OCI-LY1 (cell line): ENCODE measurements around the gene UFC1.

Experiments used
- H2AFZ ChIP-seq: fragments of 200-600 bp; sonication (generic), shearing (Covaris generic); 2 replicates; pipeline ENCODE4 v1.6.0; 2014; ENCODE audit warnings: antibody characterized with exemption, mild to moderate bottlenecking, low read length
- H3F3A ChIP-seq: fragments of 200-600 bp; sonication (generic), shearing (Covaris generic); 2 replicates; pipeline ENCODE4 v1.6.0; 2014; ENCODE audit warnings: mild to moderate bottlenecking, antibody characterized with exemption, low read length, moderate library complexity; ENCODE audit not compliant: insufficient read depth
- H3K27ac ChIP-seq: fragments of 200-600 bp; sonication (generic); 2 replicates; pipeline ENCODE4 v1.5.1; 2014; ENCODE audit warnings: low read length, mixed run types, mild to moderate bottlenecking, low read depth; ENCODE audit not compliant: poor library complexity, severe bottlenecking
- H3K27me3 ChIP-seq: fragments of 200-600 bp; sonication (generic); 2 replicates; pipeline ENCODE4 v1.6.0; 2014; ENCODE audit warnings: antibody characterized with exemption, mild to moderate bottlenecking, low read length, moderate library complexity; ENCODE audit not compliant: insufficient read depth
- H3K36me3 ChIP-seq: fragments of 200-600 bp; sonication (generic); 2 replicates; pipeline ENCODE4 v1.6.1; 2014; ENCODE audit warnings: mild to moderate bottlenecking, antibody characterized with exemption, low read length, moderate library complexity, mixed read lengths; ENCODE audit not compliant: insufficient read depth
- H3K4me1 ChIP-seq: fragments of 200-600 bp; sonication (generic); 2 replicates; pipeline ENCODE4 v1.5.1; 2014; ENCODE audit warnings: mild to moderate bottlenecking, low read length, moderate library complexity; ENCODE audit not compliant: insufficient read depth, severe bottlenecking
- H3K4me2 ChIP-seq: fragments of 200-600 bp; sonication (generic), shearing (Covaris generic); 2 replicates; pipeline ENCODE4 v1.6.1; 2014; ENCODE audit warnings: low read length
- H3K4me3 ChIP-seq: fragments of 200-600 bp; sonication (generic); 2 replicates; pipeline ENCODE4 v1.5.1; 2014; ENCODE audit warnings: low read length, low read depth, mild to moderate bottlenecking, mixed read lengths; ENCODE audit not compliant: poor library complexity, severe bottlenecking
- H3K79me2 ChIP-seq: fragments of 200-600 bp; shearing (Covaris generic); 2 replicates; pipeline ENCODE4 v1.6.1; 2016; ENCODE audit warnings: mixed run types, low read length, mixed read lengths; ENCODE audit not compliant: insufficient read depth
- H3K9ac ChIP-seq: fragments of 200-600 bp; sonication (generic), shearing (Covaris generic); 2 replicates; pipeline ENCODE4 v1.6.1; 2014; ENCODE audit warnings: mild to moderate bottlenecking, low read length, mixed read lengths
- H3K9me2 ChIP-seq: fragments of 200-600 bp; sonication (generic), shearing (Covaris generic); 2 replicates; pipeline ENCODE4 v1.6.1; 2014; ENCODE audit warnings: low read depth, mild to moderate bottlenecking, low read length, mixed read lengths
- H3K9me3 ChIP-seq: fragments of 200-600 bp; shearing (Covaris generic); 2 replicates; pipeline ENCODE4 v1.6.1; 2014; ENCODE audit warnings: low read length, mixed read lengths
- H4K20me1 ChIP-seq: fragments of 200-600 bp; sonication (generic), shearing (Covaris generic); 2 replicates; pipeline ENCODE4 v1.6.0; 2016; ENCODE audit warnings: mild to moderate bottlenecking, low read length; ENCODE audit not compliant: insufficient read depth
- EZH2 ChIP-seq: fragments of 200-600 bp; sonication (generic), shearing (Covaris generic); IDR thresholded peaks from 2 replicates; pipeline ENCODE4 v1.8.0; 2017; ENCODE audit warnings: borderline replicate concordance, mixed run types, mild to moderate bottlenecking, antibody characterized with exemption, low read length, moderate library complexity, mixed read lengths
- TF ChIP-seq, protein P1 (sequence below): fragments of 200-600 bp; sonication (generic), shearing (Covaris generic); IDR thresholded peaks from 2 replicates; pipeline ENCODE4 v1.5.1; 2017; ENCODE audit warnings: mild to moderate bottlenecking, antibody characterized with exemption, low read length, moderate library complexity, mixed read lengths

The UFC1 gene

DNA sequence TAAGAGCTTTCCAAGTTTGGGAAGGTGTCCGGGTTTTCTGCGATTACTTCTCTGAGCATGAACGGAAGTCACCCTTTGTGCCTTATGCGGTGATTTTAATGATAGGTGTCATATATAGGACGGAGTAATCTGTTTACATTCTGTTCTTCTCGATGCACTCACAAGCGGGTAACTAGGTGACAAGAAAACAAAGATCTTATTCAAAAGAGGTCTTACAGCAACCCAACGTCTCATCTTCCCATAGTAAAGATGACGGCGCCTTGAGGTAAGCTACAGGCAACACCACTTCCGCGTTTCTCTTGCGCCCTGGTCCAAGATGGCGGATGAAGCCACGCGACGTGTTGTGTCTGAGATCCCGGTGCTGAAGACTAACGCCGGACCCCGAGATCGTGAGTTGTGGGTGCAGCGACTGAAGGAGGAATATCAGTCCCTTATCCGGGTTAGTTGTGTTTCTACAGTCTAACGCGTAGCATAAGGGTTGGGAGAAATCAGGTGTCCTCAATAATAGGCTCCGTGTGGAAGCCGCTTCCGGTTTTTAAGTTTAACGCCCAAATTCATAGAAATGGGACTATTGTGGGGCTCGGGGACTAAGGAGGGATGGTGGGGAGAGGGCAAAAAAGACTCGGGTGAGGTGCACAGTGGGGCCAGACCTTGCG is at the start of gene UFC1:
TSS of gene UFC1 (plus strand) at position 297 of the 656 bp plus-strand sequence. CDS start at position 317, 20 bp downstream.
- Histone ChIP-seq H3K4me2 (peak within 1 kb of the TSS; percentile 63), H3K27ac (peak within 1 kb of the TSS; percentile 77), H4K20me1 (no peaks in the 10 kb centered on the region), H3K4me1 (peaks cover 26% of the 10 kb centered on the region), H3K4me3 (peak within 1 kb of the TSS; percentile 61), H3K79me2 (no peaks in the 10 kb centered on the region), H3K36me3 (peaks cover 15% of the 10 kb centered on the region; the same call in 1 of the 2 replicates), H2AFZ (peak within 1 kb of the TSS; percentile 91), H3K27me3 (no peaks in the 10 kb centered on the region), H3K9ac (peak within 1 kb of the TSS; percentile 66), H3K9me3 (no peaks in the 10 kb centered on the region), H3F3A (peaks cover 4% of the 10 kb centered on the region; the same call in 1 of the 2 replicates), H3K9me2 (no peaks in the 10 kb centered on the region)
- no peak for TF ChIP-seq EZH2
- TF ChIP-seq, protein P1, sequence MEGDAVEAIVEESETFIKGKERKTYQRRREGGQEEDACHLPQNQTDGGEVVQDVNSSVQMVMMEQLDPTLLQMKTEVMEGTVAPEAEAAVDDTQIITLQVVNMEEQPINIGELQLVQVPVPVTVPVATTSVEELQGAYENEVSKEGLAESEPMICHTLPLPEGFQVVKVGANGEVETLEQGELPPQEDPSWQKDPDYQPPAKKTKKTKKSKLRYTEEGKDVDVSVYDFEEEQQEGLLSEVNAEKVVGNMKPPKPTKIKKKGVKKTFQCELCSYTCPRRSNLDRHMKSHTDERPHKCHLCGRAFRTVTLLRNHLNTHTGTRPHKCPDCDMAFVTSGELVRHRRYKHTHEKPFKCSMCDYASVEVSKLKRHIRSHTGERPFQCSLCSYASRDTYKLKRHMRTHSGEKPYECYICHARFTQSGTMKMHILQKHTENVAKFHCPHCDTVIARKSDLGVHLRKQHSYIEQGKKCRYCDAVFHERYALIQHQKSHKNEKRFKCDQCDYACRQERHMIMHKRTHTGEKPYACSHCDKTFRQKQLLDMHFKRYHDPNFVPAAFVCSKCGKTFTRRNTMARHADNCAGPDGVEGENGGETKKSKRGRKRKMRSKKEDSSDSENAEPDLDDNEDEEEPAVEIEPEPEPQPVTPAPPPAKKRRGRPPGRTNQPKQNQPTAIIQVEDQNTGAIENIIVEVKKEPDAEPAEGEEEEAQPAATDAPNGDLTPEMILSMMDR: no peak

DNA sequence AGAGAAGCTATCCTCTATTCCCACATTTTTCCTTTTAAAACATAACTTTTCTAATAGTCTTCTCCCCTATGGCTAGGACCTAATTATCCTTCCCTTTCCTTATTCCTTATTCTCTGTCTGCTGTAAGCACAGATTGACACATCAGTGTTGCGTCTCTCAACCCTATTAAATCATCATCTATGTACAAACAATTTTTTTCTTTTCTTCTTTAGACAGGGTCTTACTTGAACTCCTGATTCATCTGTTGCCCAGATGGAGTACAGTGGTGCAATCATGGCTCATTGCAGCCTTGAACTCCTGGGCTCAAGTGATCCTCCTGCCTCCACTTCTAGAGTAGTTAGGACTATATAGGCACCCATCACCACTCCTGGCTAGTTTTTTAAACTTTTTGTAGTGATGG is 47.3 kb upstream of the UFC1 start:
- H3K9ac ChIP-seq: no peak overlapping the region
- TF ChIP-seq, protein P1: no peak
- no peak for TF ChIP-seq EZH2
- no peak overlapping the region for H3K27ac ChIP-seq
- no peak overlapping the region for H2AFZ ChIP-seq
- H3K27me3 ChIP-seq: no peaks in the 10 kb centered on the region
- no peaks in the 10 kb centered on the region for H3F3A ChIP-seq
- no peaks in the 10 kb centered on the region for H3K9me3 ChIP-seq
- H3K4me2 ChIP-seq: no peak overlapping the region
- no peaks in the 10 kb centered on the region for H3K9me2 ChIP-seq
- H3K4me3 ChIP-seq: no peak overlapping the region
- no peaks in the 10 kb centered on the region for H4K20me1 ChIP-seq
- H3K79me2 ChIP-seq: peaks cover 50% of the 10 kb centered on the region
- no peaks in the 10 kb centered on the region for H3K4me1 ChIP-seq
- H3K36me3 ChIP-seq: peaks cover 55% of the 10 kb centered on the region

GRCh38 chr1:161111117-161111516 is 42.7 kb upstream of the UFC1 start:
- TF ChIP-seq, protein P1: no peak
- TF ChIP-seq EZH2: no peak
- Histone ChIP-seq H3K9ac (no peak overlapping the region), H4K20me1 (no peaks in the 10 kb centered on the region), H3K79me2 (peaks cover 84% of the 10 kb centered on the region), H3K9me2 (no peaks in the 10 kb centered on the region), H3K36me3 (peaks cover 48% of the 10 kb centered on the region), H3K9me3 (no peaks in the 10 kb centered on the region), H3K4me1 (peaks cover 28% of the 10 kb centered on the region), H3K4me3 (no peak overlapping the region), H2AFZ (no peak overlapping the region), H3K4me2 (no peak overlapping the region), H3K27me3 (no peaks in the 10 kb centered on the region), H3K27ac (no peak overlapping the region), H3F3A (no peaks in the 10 kb centered on the region)
